Mesenchymal stem cell (in vitro differentiated cells and primary cell): ENCODE measurements around the gene SCO2.

ENCODE experiments used
- DNase-seq: peaks from one replicate; pipeline ENCODE4 v3.0.0-alpha.2; 2013
- H2AFZ ChIP-seq: one replicate; pipeline ENCODE4 v1.6.1; 2013; ENCODE audit warnings: low read depth, mild to moderate bottlenecking, control low read depth, inconsistent platforms, low read length, moderate library complexity
- H2AK5ac ChIP-seq: 2 replicates; pipeline ENCODE4 v1.6.1; 2013; ENCODE audit warnings: low read length, moderate library complexity, mild to moderate bottlenecking, inconsistent platforms; ENCODE audit not compliant: severe bottlenecking
- H2BK120ac ChIP-seq: one replicate; pipeline ENCODE4 v1.6.1; 2013; ENCODE audit warnings: low read depth, mild to moderate bottlenecking, inconsistent platforms, low read length, moderate library complexity
- H2BK12ac ChIP-seq, 2 experiments: one replicate each; pipeline ENCODE4 v1.6.1; 2013; ENCODE audit warnings: inconsistent platforms in 2 of 2, low read length in 2 of 2, mild to moderate bottlenecking in 2 of 2, moderate library complexity in 2 of 2, control low read depth in 1 of 2
- H2BK15ac ChIP-seq: one replicate; pipeline ENCODE4 v1.6.1; 2013; ENCODE audit warnings: mild to moderate bottlenecking, low read depth, inconsistent platforms; ENCODE audit not compliant: poor library complexity, severe bottlenecking
- H2BK5ac ChIP-seq: 2 replicates; pipeline ENCODE4 v1.6.1; 2013; ENCODE audit warnings: low read depth, mild to moderate bottlenecking, low read length, control low read depth, inconsistent platforms; ENCODE audit not compliant: poor library complexity, severe bottlenecking
- H3K14ac ChIP-seq, 2 experiments: one replicate each; pipeline ENCODE4 v1.6.1; 2013; ENCODE audit warnings: inconsistent platforms in 2 of 2, low read length in 2 of 2, control low read depth in 1 of 2, mild to moderate bottlenecking in 1 of 2, moderate library complexity in 1 of 2
- H3K18ac ChIP-seq, 2 experiments: one replicate each; pipeline ENCODE4 v1.6.1; 2013; ENCODE audit warnings: inconsistent platforms in 2 of 2, low read length in 2 of 2, control low read depth in 1 of 2, low read depth in 1 of 2, mild to moderate bottlenecking in 1 of 2
- H3K23ac ChIP-seq, 2 experiments: one replicate each; pipeline ENCODE4 v1.6.1; 2013; ENCODE audit warnings: inconsistent platforms in 2 of 2, low read length in 2 of 2, mild to moderate bottlenecking in 2 of 2, moderate library complexity in 2 of 2, control low read depth in 1 of 2
- H3K27ac ChIP-seq: 2 replicates; pipeline ENCODE4 v1.5.1; 2013; ENCODE audit warnings: mild to moderate bottlenecking, moderate library complexity, low read length, control low read depth, inconsistent platforms; ENCODE audit not compliant: poor library complexity, severe bottlenecking
- H3K27me3 ChIP-seq, 2 experiments: 2 replicates each; pipeline versions ENCODE4 v1.6.1 to v1.7.0; 2013; ENCODE audit warnings: low read length in 2 of 2, mild to moderate bottlenecking in 2 of 2, moderate library complexity in 2 of 2, control low read depth in 1 of 2, inconsistent platforms in 1 of 2; ENCODE audit not compliant: control insufficient read depth in 1 of 2, insufficient read depth in 1 of 2
- H3K36me3 ChIP-seq, 2 experiments: 2 replicates each; pipeline versions ENCODE4 v1.6.1 to v1.7.0; 2013; ENCODE audit warnings: low read length in 2 of 2, control low read depth in 1 of 2, inconsistent platforms in 1 of 2, low read depth in 1 of 2, mild to moderate bottlenecking in 1 of 2; ENCODE audit not compliant: insufficient read depth in 2 of 2, control insufficient read depth in 1 of 2
- H3K4ac ChIP-seq, 2 experiments: one replicate each; pipeline ENCODE4 v1.6.1; 2013; ENCODE audit warnings: inconsistent platforms in 2 of 2, low read length in 2 of 2, mild to moderate bottlenecking in 2 of 2, moderate library complexity in 2 of 2, control low read depth in 1 of 2, low read depth in 1 of 2
- H3K4me1 ChIP-seq: 2 replicates; pipeline ENCODE4 v1.6.1; 2013; ENCODE audit warnings: low read depth, low read length, control low read depth; ENCODE audit not compliant: control insufficient read depth, insufficient read depth
- H3K4me2 ChIP-seq: 2 replicates; pipeline ENCODE4 v1.6.1; 2013; ENCODE audit warnings: low read length, mild to moderate bottlenecking, inconsistent platforms; ENCODE audit not compliant: poor library complexity, severe bottlenecking
- H3K4me3 ChIP-seq, 2 experiments: 2 replicates each; pipeline versions ENCODE4 v1.5.1 to v1.7.0; 2013; ENCODE audit warnings: low read length in 2 of 2, mild to moderate bottlenecking in 2 of 2, control low read depth in 1 of 2, low read depth in 1 of 2; ENCODE audit not compliant: insufficient read depth in 1 of 2
- H3K79me1 ChIP-seq: replicated peaks from 2 replicates; pipeline ENCODE4 v1.6.1; 2013; ENCODE audit warnings: mild to moderate bottlenecking, control low read depth, low read length, inconsistent platforms; ENCODE audit not compliant: poor library complexity, severe bottlenecking
- H3K9ac ChIP-seq: 2 replicates; pipeline ENCODE4 v1.7.0; 2013; ENCODE audit warnings: mild to moderate bottlenecking, low read length, moderate library complexity
- H3K9me3 ChIP-seq: 2 replicates; pipeline ENCODE4 v1.7.0; 2013; ENCODE audit warnings: mild to moderate bottlenecking, low read length; ENCODE audit not compliant: control insufficient read depth
- H4K8ac ChIP-seq: one replicate; pipeline ENCODE4 v1.6.1; 2013; ENCODE audit warnings: inconsistent platforms, mild to moderate bottlenecking, low read length, moderate library complexity
- H4K91ac ChIP-seq: one replicate; pipeline ENCODE4 v1.6.1; 2013; ENCODE audit warnings: mild to moderate bottlenecking, low read length, inconsistent platforms
- WGBS: methylation state at CpG from one replicate; pipeline ENCODE4 v1.1.7; 2013; ENCODE audit warnings: mixed read lengths; 5-methylcytosine and 5-hydroxymethylcytosine counted together

Gene SCO2

DNA sequence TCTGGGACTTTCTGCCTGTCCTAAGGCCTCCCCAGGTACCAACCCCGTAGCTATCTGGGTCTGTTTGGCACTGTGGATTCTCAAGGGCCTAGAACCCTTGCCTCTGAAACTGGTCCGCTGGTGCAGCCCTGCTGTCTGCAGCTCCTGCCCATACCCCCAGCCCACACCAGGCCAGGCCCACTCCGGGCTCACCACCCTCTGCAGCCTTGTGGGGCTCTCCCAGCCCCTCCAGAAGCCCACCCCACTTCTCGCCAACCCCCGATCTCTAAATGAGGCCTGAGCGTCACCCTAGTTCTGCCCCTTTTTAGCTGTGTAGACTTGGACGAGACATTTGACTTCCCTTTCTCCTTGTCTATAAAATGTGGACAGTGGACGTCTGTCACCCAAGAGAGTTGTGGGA is 25.0 kb upstream of the SCO2 start:
- H3K79me1 ChIP-seq: no peaks in the 10 kb centered on the region
- no peaks in the 10 kb centered on the region for H3K4me1 ChIP-seq
- no peak overlapping the region for H2BK15ac ChIP-seq
- H3K4me2 ChIP-seq: no peak overlapping the region
- no peaks in the 10 kb centered on the region for H3K36me3 ChIP-seq
- no peak overlapping the region for H3K4ac ChIP-seq
- H2AFZ ChIP-seq: no peak overlapping the region
- H4K8ac ChIP-seq: no peak overlapping the region
- H2BK120ac ChIP-seq: no peak overlapping the region
- DNase-seq: no peak
- no peak overlapping the region for H2BK12ac ChIP-seq
- no peak overlapping the region for H3K4me3 ChIP-seq
- no peak overlapping the region for H3K27ac ChIP-seq
- no peak overlapping the region for H3K23ac ChIP-seq
- H3K18ac ChIP-seq: no peak overlapping the region
- no peak overlapping the region for H2AK5ac ChIP-seq
- no peak overlapping the region for H3K9ac ChIP-seq
- H4K91ac ChIP-seq: no peak overlapping the region
- H3K14ac ChIP-seq: no peak overlapping the region
- H2BK5ac ChIP-seq: no peak overlapping the region
- H3K27me3 ChIP-seq: peaks cover 10 to 60% of the 10 kb centered on the region in 2 experiments
- WGBS: 90% methylated on average over 8 of the region's 8 CpGs
- no peaks in the 10 kb centered on the region for H3K9me3 ChIP-seq

DNA sequence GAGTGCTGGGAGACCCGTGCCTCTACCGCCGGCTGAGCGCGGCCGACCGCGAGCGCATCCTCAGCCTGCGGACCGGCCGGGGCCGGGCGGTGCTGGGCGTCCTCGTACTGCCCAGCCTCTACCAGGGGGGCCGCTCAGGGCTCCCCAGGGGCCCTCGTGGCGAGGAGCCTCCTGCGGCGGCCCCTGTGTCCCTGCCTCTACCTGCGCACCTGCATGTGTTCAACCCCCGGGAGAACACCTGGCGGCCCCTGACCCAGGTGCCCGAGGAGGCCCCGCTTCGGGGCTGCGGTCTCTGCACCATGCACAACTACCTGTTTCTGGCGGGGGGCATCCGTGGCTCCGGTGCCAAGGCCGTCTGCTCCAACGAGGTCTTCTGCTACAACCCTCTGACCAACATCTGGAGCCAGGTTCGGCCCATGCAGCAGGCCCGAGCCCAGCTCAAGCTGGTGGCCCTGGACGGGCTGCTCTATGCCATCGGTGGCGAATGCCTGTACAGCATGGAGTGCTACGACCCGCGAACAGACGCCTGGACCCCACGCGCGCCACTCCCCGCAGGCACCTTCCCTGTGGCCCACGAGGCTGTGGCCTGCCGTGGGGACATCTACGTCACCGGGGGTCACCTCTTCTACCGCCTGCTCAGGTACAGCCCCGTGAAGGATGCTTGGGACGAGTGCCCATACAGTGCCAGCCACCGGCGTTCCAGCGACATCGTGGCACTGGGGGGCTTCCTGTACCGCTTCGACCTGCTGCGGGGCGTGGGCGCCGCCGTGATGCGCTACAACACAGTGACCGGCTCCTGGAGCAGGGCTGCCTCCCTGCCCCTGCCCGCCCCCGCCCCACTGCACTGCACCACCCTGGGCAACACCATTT is 23.8 kb upstream of the SCO2 start:
- no peak overlapping the region for H3K23ac ChIP-seq
- peak overlapping the region; percentile 53 for H4K91ac ChIP-seq
- no peak overlapping the region for H2BK120ac ChIP-seq
- no peak overlapping the region for H3K18ac ChIP-seq
- no peak overlapping the region for H2BK5ac ChIP-seq
- H3K27ac ChIP-seq: no peak overlapping the region
- no peak for DNase-seq
- H2AK5ac ChIP-seq: no peak overlapping the region
- H2BK15ac ChIP-seq: no peak overlapping the region
- no peak overlapping the region for H3K14ac ChIP-seq
- no peak overlapping the region for H4K8ac ChIP-seq
- peaks cover 4% of the 10 kb centered on the region for H3K4me1 ChIP-seq
- H3K79me1 ChIP-seq: no peaks in the 10 kb centered on the region
- H2BK12ac ChIP-seq: peak overlapping the region in 1 of 2 experiments; percentile 16
- 93% methylated on average over 68 of the region's 68 CpGs for WGBS
- no peak overlapping the region for H3K4me3 ChIP-seq
- H3K4me2 ChIP-seq: no peak overlapping the region
- H2AFZ ChIP-seq: no peak overlapping the region
- no peaks in the 10 kb centered on the region for H3K9me3 ChIP-seq
- H3K27me3 ChIP-seq: peaks cover 10 to 71% of the 10 kb centered on the region in 2 experiments
- no peak overlapping the region for H3K9ac ChIP-seq
- no peak overlapping the region for H3K4ac ChIP-seq
- H3K36me3 ChIP-seq: no peaks in the 10 kb centered on the region

DNA sequence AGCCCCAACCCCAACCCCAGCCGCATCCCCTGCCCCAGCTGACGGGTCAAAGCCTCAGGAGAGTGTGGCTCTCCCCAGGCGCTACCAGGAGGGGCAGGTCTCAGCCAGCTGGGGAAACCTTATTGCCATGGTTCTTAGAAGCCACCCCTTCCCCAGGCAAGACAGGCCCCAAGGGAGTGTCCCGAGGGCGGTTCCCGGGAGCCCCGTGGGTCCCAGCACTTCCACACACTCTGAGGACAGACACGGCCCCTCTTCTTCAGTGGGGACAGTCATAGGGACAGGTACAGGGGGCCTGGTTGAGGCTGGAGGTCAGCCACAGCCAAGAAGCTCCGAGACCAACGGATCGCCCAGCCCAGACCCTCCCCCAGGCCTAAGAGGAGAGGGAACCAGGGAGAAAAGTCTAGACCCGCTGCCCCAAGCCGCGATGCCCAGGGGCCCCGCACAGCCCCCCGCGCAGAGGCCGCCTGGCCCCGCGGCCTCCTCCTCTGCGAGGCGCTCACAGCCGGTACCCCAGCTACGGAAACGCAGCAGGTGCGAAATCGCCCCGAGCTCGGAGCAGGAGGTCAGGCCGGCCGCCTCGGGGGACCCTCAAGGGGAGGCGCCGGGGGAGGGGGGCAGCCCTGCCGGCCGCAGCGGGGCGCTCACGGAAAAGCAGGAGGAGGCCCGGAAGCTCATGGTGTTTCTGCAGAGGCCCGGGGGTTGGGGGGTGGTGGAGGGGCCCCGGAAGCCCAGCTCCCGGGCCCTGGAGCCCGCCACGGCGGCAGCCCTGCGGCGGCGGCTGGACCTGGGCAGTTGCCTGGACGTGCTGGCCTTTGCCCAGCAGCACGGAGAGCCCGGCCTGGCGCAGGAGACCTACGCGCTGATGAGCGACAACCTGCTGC is 22.9 kb upstream of the SCO2 start:
- Histone ChIP-seq H3K27me3 (peaks cover 10 to 70% of the 10 kb centered on the region in 2 experiments), H3K27ac (no peak overlapping the region), H3K18ac (no peak overlapping the region), H2AFZ (no peak overlapping the region), H3K9me3 (no peaks in the 10 kb centered on the region), H2BK120ac (no peak overlapping the region), H2AK5ac (no peak overlapping the region), H3K14ac (no peak overlapping the region), H2BK15ac (no peak overlapping the region), H3K4me1 (peaks cover 7% of the 10 kb centered on the region), H3K23ac (no peak overlapping the region), H3K36me3 (no peaks in the 10 kb centered on the region), H3K9ac (no peak overlapping the region), H4K91ac (no peak overlapping the region), H3K4ac (no peak overlapping the region), H3K4me3 (no peak overlapping the region), H4K8ac (no peak overlapping the region), H3K4me2 (no peak overlapping the region), H2BK5ac (no peak overlapping the region), H2BK12ac (no peak overlapping the region), H3K79me1 (no peaks in the 10 kb centered on the region)
- no peak for DNase-seq
- 90% methylated on average over 52 of the region's 56 CpGs for WGBS
